Skeletal muscle tissue (tissue), 4 donors: ENCODE data around the gene MX1. TPM values are rescaled to one million over a fixed set of nuclear protein-coding genes. Genes with fewer than 3 reads are reported as not detected.

ENCODE experiments used
- H3K27ac ChIP-seq: one replicate; pipeline ENCODE4 v1.7.0; 2013; ENCODE audit warnings: mild to moderate bottlenecking, low read depth, low read length, inconsistent platforms
- H3K27me3 ChIP-seq, 3 donors: one replicate each; pipeline ENCODE4 v1.7.0; 2013; ENCODE audit warnings: low read length in 3 of 3; ENCODE audit not compliant: control insufficient read depth in 3 of 3, insufficient read depth in 3 of 3
- H3K36me3 ChIP-seq, 3 donors: one replicate each; pipeline ENCODE4 v1.7.0; 2013; ENCODE audit warnings: low read length in 3 of 3; ENCODE audit not compliant: control insufficient read depth in 3 of 3, insufficient read depth in 3 of 3
- H3K4me1 ChIP-seq, 3 donors: one replicate each; pipeline ENCODE4 v1.7.0; 2013; ENCODE audit warnings: low read length in 3 of 3, mild to moderate bottlenecking in 3 of 3; ENCODE audit not compliant: control insufficient read depth in 3 of 3, insufficient read depth in 3 of 3
- H3K4me3 ChIP-seq, 3 donors: one replicate each; pipeline ENCODE4 v1.7.0; 2013; ENCODE audit warnings: low read length in 3 of 3
- H3K9ac ChIP-seq, 3 donors: one replicate each; pipeline ENCODE4 v1.7.0; 2013; ENCODE audit warnings: low read length in 3 of 3, mild to moderate bottlenecking in 3 of 3, moderate library complexity in 2 of 3, low read depth in 1 of 3
- H3K9me3 ChIP-seq, 3 donors: one replicate each; pipeline ENCODE4 v1.7.0; 2013; ENCODE audit warnings: low read length in 3 of 3; ENCODE audit not compliant: control insufficient read depth in 3 of 3
- total RNA-seq: library from RNA; depleted of rRNA; stranded (reverse); fragments of >200 nt; gene quantifications from one replicate; pipeline ENCODE4 v1.2.3, GENCODE V29; 2014
- donor health status: Osteomylitis.

The MX1 gene
- total RNA-seq, 1 donor from 2014 or later = 11.0 TPM

DNA sequence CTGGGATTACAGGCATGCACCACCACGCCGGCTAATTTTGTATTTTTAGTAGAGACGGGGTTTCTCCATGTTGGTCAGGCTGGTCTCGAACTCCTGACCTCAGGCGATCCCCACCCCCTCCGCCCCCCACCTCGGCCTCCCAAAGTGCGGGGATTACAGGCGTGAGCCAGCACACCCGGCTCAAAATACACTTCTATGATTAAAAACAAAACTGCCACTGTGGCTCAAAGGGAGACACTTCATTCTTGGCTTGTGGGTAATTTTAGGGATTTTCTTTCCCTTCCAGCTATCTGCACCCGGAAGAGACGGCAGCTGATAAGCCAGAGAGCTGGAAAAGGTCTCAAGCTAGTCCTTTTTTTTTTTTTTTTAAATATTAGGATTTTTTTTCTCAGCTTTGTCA lies 57.4 kb downstream of the MX1 start:
- no peaks in the 10 kb centered on the region for H3K9me3 ChIP-seq
- H3K9ac ChIP-seq = no peak overlapping the region
- H3K36me3 ChIP-seq = no peaks in the 10 kb centered on the region
- H3K27me3 ChIP-seq = peaks cover 7 to 36% (median 27%) of the 10 kb centered on the region in 3 donors
- no peak overlapping the region for H3K4me3 ChIP-seq
- H3K27ac ChIP-seq = no peak overlapping the region
- H3K4me1 ChIP-seq = no peaks in the 10 kb centered on the region

DNA sequence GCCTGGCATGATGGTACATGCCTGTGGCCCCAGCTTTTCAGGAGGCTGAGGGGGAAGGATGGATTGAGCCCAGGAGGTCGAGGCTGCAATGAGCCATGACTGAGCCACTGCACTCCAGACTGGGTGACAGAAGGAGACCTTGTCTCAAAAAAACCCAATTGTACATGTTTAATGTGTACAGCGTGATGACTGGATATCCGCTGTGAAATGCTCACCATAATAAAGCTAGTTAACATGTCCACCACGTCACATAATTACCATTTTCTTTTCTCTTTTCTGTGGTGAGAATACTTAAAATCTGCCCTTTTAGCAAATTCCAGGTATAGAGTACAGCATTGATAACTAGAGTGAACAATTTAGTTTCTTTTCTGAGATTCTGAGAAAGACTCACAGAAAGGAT lies 57.9 kb downstream of the MX1 start:
- H3K4me3 ChIP-seq = no peak overlapping the region
- H3K9me3 ChIP-seq = no peaks in the 10 kb centered on the region
- peaks cover 5 to 36% (median 24%) of the 10 kb centered on the region in 3 donors for H3K27me3 ChIP-seq
- H3K27ac ChIP-seq = no peak overlapping the region
- H3K36me3 ChIP-seq = no peaks in the 10 kb centered on the region
- H3K9ac ChIP-seq = no peak overlapping the region
- H3K4me1 ChIP-seq = no peaks in the 10 kb centered on the region

DNA sequence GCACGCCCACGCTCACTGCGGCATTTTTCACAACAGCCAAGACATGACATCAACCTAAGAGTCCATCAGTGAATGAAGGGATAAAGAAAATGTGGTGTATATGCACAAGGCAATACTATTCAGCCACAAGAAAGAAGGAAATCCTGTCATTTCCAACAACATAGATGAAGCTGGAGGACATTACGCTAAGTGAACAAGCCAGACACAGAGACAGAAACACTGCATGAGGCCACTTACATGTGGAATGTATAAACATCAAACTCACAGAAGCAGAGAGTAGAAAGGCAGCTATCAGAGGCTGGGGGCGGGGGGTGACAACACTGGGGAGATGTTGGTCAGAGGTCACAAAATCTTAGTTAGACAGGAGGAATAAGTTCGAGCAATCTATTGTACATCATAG lies 61.0 kb downstream of the MX1 start:
- Histone ChIP-seq H3K4me3 (no peak overlapping the region), H3K9me3 (no peaks in the 10 kb centered on the region), H3K4me1 (no peaks in the 10 kb centered on the region), H3K27ac (no peak overlapping the region), H3K27me3 (peaks cover 2 to 28% (median 16%) of the 10 kb centered on the region in 3 donors), H3K9ac (no peak overlapping the region), H3K36me3 (no peaks in the 10 kb centered on the region)

DNA sequence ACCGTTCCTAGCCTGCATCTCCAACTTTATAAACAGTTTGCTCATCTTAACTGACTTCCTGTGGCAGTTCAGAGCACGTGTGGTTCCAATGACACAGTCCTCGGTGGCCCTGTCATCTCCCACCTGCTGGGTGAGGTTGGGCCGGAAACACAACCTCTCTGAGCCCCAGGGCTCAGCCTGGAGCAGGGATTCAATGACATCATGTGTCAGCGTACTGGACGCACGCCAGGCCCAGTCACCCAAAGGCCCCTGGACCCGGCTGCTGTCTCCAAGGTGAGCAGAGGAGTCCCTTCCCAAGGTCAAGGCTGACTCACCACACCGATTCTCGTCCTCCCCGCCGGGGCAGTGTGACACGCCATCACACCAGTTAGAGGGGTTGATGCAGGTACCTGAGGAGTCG lies 62.0 kb downstream of the MX1 start:
- Histone ChIP-seq H3K9me3 (no peaks in the 10 kb centered on the region), H3K36me3 (no peaks in the 10 kb centered on the region), H3K4me1 (no peaks in the 10 kb centered on the region), H3K27me3 (peaks cover 2 to 29% (median 21%) of the 10 kb centered on the region in 3 donors), H3K4me3 (no peak overlapping the region), H3K27ac (no peak overlapping the region), H3K9ac (no peak overlapping the region)

DNA sequence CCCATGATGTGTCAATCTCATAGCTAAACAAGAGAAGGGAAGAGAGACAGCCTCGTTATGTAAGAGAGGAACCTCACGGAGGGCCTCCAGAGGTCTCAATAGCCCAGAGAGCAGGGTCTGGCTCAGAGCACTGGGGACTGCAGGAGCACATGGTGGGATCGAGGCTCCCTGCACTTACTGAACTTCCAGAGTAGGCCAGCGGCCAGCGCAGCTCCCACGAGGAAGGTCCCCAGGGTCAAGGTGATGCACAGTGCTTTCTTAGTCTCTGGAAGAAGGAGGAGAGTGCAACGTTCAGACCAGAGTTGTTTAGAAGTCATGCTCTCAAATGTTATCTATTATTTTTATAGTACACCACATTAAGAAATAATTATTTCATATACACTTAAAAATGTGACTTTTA lies 63.3 kb downstream of the MX1 start:
- Histone ChIP-seq H3K4me3 (no peak overlapping the region), H3K9ac (no peak overlapping the region), H3K9me3 (no peaks in the 10 kb centered on the region), H3K36me3 (no peaks in the 10 kb centered on the region), H3K27me3 (peaks cover 2 to 32% (median 18%) of the 10 kb centered on the region in 3 donors), H3K4me1 (no peaks in the 10 kb centered on the region), H3K27ac (no peak overlapping the region)

GRCh38 chr21:41490330-41490729 lies 64.3 kb downstream of the MX1 start:
- Histone ChIP-seq H3K27ac (no peak overlapping the region), H3K36me3 (no peaks in the 10 kb centered on the region), H3K27me3 (peaks cover 2 to 32% (median 18%) of the 10 kb centered on the region in 3 donors), H3K4me3 (no peak overlapping the region), H3K9ac (no peak overlapping the region), H3K4me1 (no peaks in the 10 kb centered on the region), H3K9me3 (no peaks in the 10 kb centered on the region)

- Histone ChIP-seq H3K4me3 (no peak overlapping the region), H3K9ac (no peak overlapping the region), H3K9me3 (no peaks in the 10 kb centered on the region), H3K27me3 (peaks cover 2 to 32% (median 18%) of the 10 kb centered on the region in 3 donors), H3K4me1 (no peaks in the 10 kb centered on the region), H3K36me3 (no peaks in the 10 kb centered on the region), H3K27ac (no peak overlapping the region)
Observed at GRCh38 chr21:41491412-41491811, 65.4 kb downstream of the MX1 start.

GRCh38 chr21:41494242-41494641 lies 68.2 kb downstream of the MX1 start:
- no peaks in the 10 kb centered on the region for H3K9me3 ChIP-seq
- no peak overlapping the region for H3K4me3 ChIP-seq
- H3K9ac ChIP-seq = no peak overlapping the region
- H3K36me3 ChIP-seq = no peaks in the 10 kb centered on the region
- H3K4me1 ChIP-seq = no peaks in the 10 kb centered on the region
- H3K27ac ChIP-seq = no peak overlapping the region
- peaks cover 12 to 28% (median 21%) of the 10 kb centered on the region in 3 donors for H3K27me3 ChIP-seq

DNA sequence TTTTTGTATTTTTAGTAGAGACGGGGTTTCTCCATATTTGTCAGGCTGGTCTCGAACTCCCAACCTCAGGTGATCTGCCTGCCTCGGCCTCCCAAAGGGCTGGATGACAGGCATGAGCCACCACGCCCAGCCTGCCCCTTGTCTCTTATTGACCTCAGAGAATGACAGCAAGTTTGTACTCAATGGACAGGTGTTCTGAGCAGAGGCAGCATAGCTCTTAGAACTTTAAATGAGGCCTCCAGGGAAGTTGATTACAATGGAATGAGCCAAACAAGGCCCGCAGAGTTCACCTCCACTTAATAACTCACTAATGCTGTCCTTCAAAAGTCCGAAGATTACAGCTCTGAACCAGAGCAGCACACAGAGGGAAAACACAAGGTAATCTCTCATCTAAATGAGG lies 71.0 kb downstream of the MX1 start:
- Histone ChIP-seq H3K9me3 (no peaks in the 10 kb centered on the region), H3K9ac (no peak overlapping the region), H3K4me1 (no peaks in the 10 kb centered on the region), H3K27me3 (peaks cover 17 to 44% (median 26%) of the 10 kb centered on the region in 3 donors), H3K36me3 (no peaks in the 10 kb centered on the region), H3K4me3 (no peak overlapping the region), H3K27ac (no peak overlapping the region)

DNA sequence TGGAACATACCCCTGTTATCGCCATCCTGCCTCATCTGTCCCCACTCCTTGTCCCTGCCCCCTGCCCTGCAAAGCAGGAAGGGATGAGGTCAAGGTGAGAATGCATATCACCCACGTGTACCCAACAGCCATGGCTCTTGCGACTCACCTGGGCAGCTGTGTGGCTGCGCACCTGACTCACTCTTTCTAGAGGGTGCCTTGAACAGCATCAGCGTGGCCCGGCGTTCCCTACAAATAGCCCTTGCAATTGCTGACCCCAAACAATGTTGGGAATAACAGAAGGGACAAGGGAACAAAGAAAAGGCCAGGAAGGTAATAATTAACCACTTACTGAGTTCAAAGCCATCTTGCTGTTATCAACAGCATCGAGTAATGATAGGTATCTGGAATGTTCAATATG lies 71.7 kb downstream of the MX1 start:
- no peaks in the 10 kb centered on the region for H3K36me3 ChIP-seq
- H3K4me1 ChIP-seq = no peaks in the 10 kb centered on the region
- H3K27me3 ChIP-seq = peaks cover 17 to 45% (median 24%) of the 10 kb centered on the region in 3 donors

GRCh38 chr21:41499920-41500319 lies 73.9 kb downstream of the MX1 start:
- Histone ChIP-seq H3K27me3 (peaks cover 21 to 57% (median 35%) of the 10 kb centered on the region in 3 donors), H3K36me3 (no peaks in the 10 kb centered on the region), H3K4me3 (no peak overlapping the region), H3K4me1 (no peaks in the 10 kb centered on the region), H3K9me3 (no peaks in the 10 kb centered on the region), H3K9ac (no peak overlapping the region), H3K27ac (no peak overlapping the region)

More for the DNA sequence above, 71.7 kb downstream of the MX1 start:
- H3K4me3 ChIP-seq = no peak overlapping the region
- no peaks in the 10 kb centered on the region for H3K9me3 ChIP-seq
- H3K27ac ChIP-seq = no peak overlapping the region
- H3K9ac ChIP-seq = no peak overlapping the region
